A549 (cell line): ENCODE data around the gene PLPP2.

Experiments
- EHF ChIP-seq: fragments of 250-450 bp; sonication (Bioruptor Pico); IDR thresholded peaks from 2 replicates; pipeline ENCODE4 v1.5.0; 2020; ENCODE audit warnings: mild to moderate bottlenecking
- EP300 ChIP-seq, 2 experiments: fragments of >200 bp; sonication (Bioruptor Twin); formaldehyde crosslinking; IDR thresholded peaks; 2 replicates in 1 of 2; 3 replicates in 1 of 2; pipeline ENCODE4 v1.6.1; 2016 to 2017
- KDM5A ChIP-seq: fragments of 200-600 bp; sonication (generic); IDR thresholded peaks from 2 replicates; pipeline ENCODE4 v1.6.1; 2016; ENCODE audit warnings: antibody characterized with exemption, mild to moderate bottlenecking
- POLR2A ChIP-seq: IDR thresholded peaks from 2 replicates; pipeline ENCODE4 v1.6.1; 2012; ENCODE audit warnings: mild to moderate bottlenecking, low read length
- RCOR1 ChIP-seq: fragments of 150-350 bp; IDR thresholded peaks from 2 replicates; pipeline ENCODE4 v1.6.1; 2014; ENCODE audit warnings: antibody characterized with exemption, low read length, low read depth
- SMC3 ChIP-seq: fragments of >200 bp; sonication (Bioruptor Twin); formaldehyde crosslinking; IDR thresholded peaks from 3 replicates; pipeline ENCODE4 v1.6.1; 2018; ENCODE audit warnings: inconsistent platforms
- USF2 ChIP-seq: fragments of 450-650 bp; IDR thresholded peaks from 2 replicates; pipeline ENCODE4 v1.6.1; 2014; ENCODE audit warnings: antibody characterized with exemption
- ZNF302 ChIP-seq: fragments of 250-450 bp; sonication (Bioruptor Pico); IDR thresholded peaks from 2 replicates; pipeline ENCODE4 v1.9.0; 2021; ENCODE audit warnings: inconsistent platforms, mild to moderate bottlenecking, moderate library complexity
- TF ChIP-seq, protein P1 (sequence below): fragments of >200 bp; sonication (Bioruptor Twin); formaldehyde crosslinking; IDR thresholded peaks from 3 replicates; pipeline ENCODE4 v1.5.1; 2016

GRCh38 chr19:325937-326565, 34.8 kb upstream of the PLPP2 start:
- TF ChIP-seq, protein P1, sequence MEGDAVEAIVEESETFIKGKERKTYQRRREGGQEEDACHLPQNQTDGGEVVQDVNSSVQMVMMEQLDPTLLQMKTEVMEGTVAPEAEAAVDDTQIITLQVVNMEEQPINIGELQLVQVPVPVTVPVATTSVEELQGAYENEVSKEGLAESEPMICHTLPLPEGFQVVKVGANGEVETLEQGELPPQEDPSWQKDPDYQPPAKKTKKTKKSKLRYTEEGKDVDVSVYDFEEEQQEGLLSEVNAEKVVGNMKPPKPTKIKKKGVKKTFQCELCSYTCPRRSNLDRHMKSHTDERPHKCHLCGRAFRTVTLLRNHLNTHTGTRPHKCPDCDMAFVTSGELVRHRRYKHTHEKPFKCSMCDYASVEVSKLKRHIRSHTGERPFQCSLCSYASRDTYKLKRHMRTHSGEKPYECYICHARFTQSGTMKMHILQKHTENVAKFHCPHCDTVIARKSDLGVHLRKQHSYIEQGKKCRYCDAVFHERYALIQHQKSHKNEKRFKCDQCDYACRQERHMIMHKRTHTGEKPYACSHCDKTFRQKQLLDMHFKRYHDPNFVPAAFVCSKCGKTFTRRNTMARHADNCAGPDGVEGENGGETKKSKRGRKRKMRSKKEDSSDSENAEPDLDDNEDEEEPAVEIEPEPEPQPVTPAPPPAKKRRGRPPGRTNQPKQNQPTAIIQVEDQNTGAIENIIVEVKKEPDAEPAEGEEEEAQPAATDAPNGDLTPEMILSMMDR, result no peak
- TF ChIP-seq POLR2A (no peak), EHF (CRISPR knock-in tag) (no peak), SMC3 (no peak), USF2 (no peak), KDM5A (no peak), ZNF302 (CRISPR knock-in tag) (no peak), RCOR1 (no peak), EP300 (IDR thresholded peaks at IDR 0.05) (no peak)
